ENCODE measurements around the gene ART1.

Gene ART1

GRCh38 chr11:3667149-3668035 lies 22.5 kb downstream of the ART1 start:
- DNase-seq: no peak

GRCh38 chr11:3669128-3669527 lies 24.2 kb downstream of the ART1 start:
- no peak for DNase-seq

- DNase-seq: no peak
Measured at GRCh38 chr11:3669742-3670183, 24.8 kb downstream of the ART1 start.

- DNase-seq: no peak
Measured at GRCh38 chr11:3671334-3672254, 26.7 kb downstream of the ART1 start, which contains the start of gene CHRNA10. Gene CHRNA10 (minus strand): TSS chr11:3671384. CDS start chr11:3671312, 72 bp downstream.

GRCh38 chr11:3674189-3674588 lies 29.3 kb downstream of the ART1 start:
- no peak for DNase-seq

- DNase-seq: no peak
Measured at GRCh38 chr11:3675971-3676370, 31.0 kb downstream of the ART1 start.

- no peak for DNase-seq
Measured at GRCh38 chr11:3679077-3679476, 34.1 kb downstream of the ART1 start.

GRCh38 chr11:3683039-3683438 lies 38.1 kb downstream of the ART1 start:
- DNase-seq: no peak

GRCh38 chr11:3684129-3684818 lies 39.3 kb downstream of the ART1 start:
- no peak for DNase-seq

- DNase-seq: no peak
Measured at GRCh38 chr11:3684819-3685172, 39.9 kb downstream of the ART1 start.

- no peak for DNase-seq
Measured at GRCh38 chr11:3685923-3686322, 41.0 kb downstream of the ART1 start.

GRCh38 chr11:3686751-3687150 lies 41.8 kb downstream of the ART1 start:
- DNase-seq: no peak

- no peak for DNase-seq
Measured at GRCh38 chr11:3700410-3700809, 55.5 kb downstream of the ART1 start.

- no peak for DNase-seq
Measured at GRCh38 chr11:3700910-3701309, 56.0 kb downstream of the ART1 start.

GRCh38 chr11:3703383-3703782 lies 58.5 kb downstream of the ART1 start:
- no peak for DNase-seq

GRCh38 chr11:3707176-3707575 lies 62.2 kb downstream of the ART1 start:
- no peak for DNase-seq

GRCh38 chr11:3709977-3710376 lies 65.0 kb downstream of the ART1 start:
- DNase-seq: no peak

GRCh38 chr11:3710485-3711259 lies 65.7 kb downstream of the ART1 start:
- no peak for DNase-seq

GRCh38 chr11:3712274-3712673 lies 67.3 kb downstream of the ART1 start:
- DNase-seq: no peak

All from activated CD8-positive, alpha-beta memory T cell treated with anti-CD3 and anti-CD28 coated beads, Interleukin-2, amount 50 U/mL, for 48 hours (primary cell).